Lower lobe of right lung (tissue), 2 donors: ENCODE data around the gene BARHL2. TPM values are rescaled to one million over a fixed set of nuclear protein-coding genes. Genes with fewer than 3 reads are reported as not detected.

Experiments used
- ATAC-seq, 2 donors: fragments of 200-7000 bp; cut with Tn5 transposase; one replicate each; pipeline ENCODE4 v1.9.1; 2020 to 2022; ENCODE audit warnings: mild to moderate bottlenecking in 2 of 2, moderate library complexity in 2 of 2
- DNase-seq: peaks from one replicate; pipeline ENCODE4 v3.0.0-alpha.2; 2020
- H3K27ac ChIP-seq: fragments of 200-600 bp; one replicate; pipeline ENCODE4 v1.8.0; 2022
- H3K27me3 ChIP-seq: fragments of 200-600 bp; one replicate; pipeline ENCODE4 v1.8.0; 2022; ENCODE audit warnings: low read depth
- H3K36me3 ChIP-seq: fragments of 200-600 bp; one replicate; pipeline ENCODE4 v1.8.0; 2022; ENCODE audit warnings: mild to moderate bottlenecking
- H3K4me1 ChIP-seq: fragments of 200-600 bp; one replicate; pipeline ENCODE4 v1.8.0; 2022
- H3K4me3 ChIP-seq: fragments of 200-600 bp; one replicate; pipeline ENCODE4 v1.8.0; 2022; ENCODE audit warnings: mild to moderate bottlenecking
- H3K9me3 ChIP-seq: fragments of 200-600 bp; one replicate; pipeline ENCODE4 v1.8.0; 2022
- CTCF ChIP-seq: fragments of 200-600 bp; IDR thresholded peaks from one replicate; pipeline ENCODE4 v1.8.0; 2022; ENCODE audit warnings: antibody characterized with exemption, mild to moderate bottlenecking
- intact Hi-C: fragments of 100-400 bp; cut with DNase I; formaldehyde crosslinking; loops from one replicate; pipeline ENCODE4 v1.11.0; 2022
- total RNA-seq: library from RNA; stranded (reverse); fragmentation: NEBNext Ultra II Directional; extraction: Animal tissue kit (Norgen Biotek cat#: 25700); gene quantifications from one replicate; pipeline ENCODE4 v1.2.1, GENCODE V29; 2021
- donor health status: DM: no; HTN: yes; CAD: no; lungs with severe emphysema.

BARHL2 gene
- total RNA-seq, 1 donor from 2014 or later, result not detected

GRCh38 chr1:90715309-90715708 is 1.8 kb downstream of the BARHL2 start:
- no peak for ATAC-seq
- peaks cover 9% of the 10 kb centered on the region for H3K4me1 ChIP-seq
- intact Hi-C loops, result no loop called here

GRCh38 chr1:90714521-90714951 is 2.6 kb downstream of the BARHL2 start:
- ATAC-seq (no peak), DNase-seq (no peak)
- H3K27ac ChIP-seq, result no peak overlapping the region
- no peaks in the 10 kb centered on the region for H3K9me3 ChIP-seq
- no peaks in the 10 kb centered on the region for H3K36me3 ChIP-seq
- intact Hi-C loops, result no loop called here
- no peak for TF ChIP-seq CTCF
- H3K4me1 ChIP-seq, result peaks cover 9% of the 10 kb centered on the region
- H3K27me3 ChIP-seq, result peaks cover 92% of the 10 kb centered on the region
- H3K4me3 ChIP-seq, result no peak overlapping the region

More at GRCh38 chr1:90715309-90715708, 1.8 kb downstream of the BARHL2 start:
- no peaks in the 10 kb centered on the region for H3K36me3 ChIP-seq
- no peak overlapping the region for H3K27ac ChIP-seq
- no peak for TF ChIP-seq CTCF
- H3K4me3 ChIP-seq, result no peak overlapping the region
- DNase-seq, result no peak
- H3K27me3 ChIP-seq, result peaks cover 92% of the 10 kb centered on the region
- H3K9me3 ChIP-seq, result no peaks in the 10 kb centered on the region

GRCh38 chr1:90713741-90714509 is 3.2 kb downstream of the BARHL2 start:
- Histone ChIP-seq H3K4me1 (peaks cover 7% of the 10 kb centered on the region), H3K27me3 (peaks cover 89% of the 10 kb centered on the region), H3K36me3 (no peaks in the 10 kb centered on the region), H3K9me3 (no peaks in the 10 kb centered on the region), H3K4me3 (no peak overlapping the region), H3K27ac (no peak overlapping the region)
- ATAC-seq (no peak), DNase-seq (no peak)
- intact Hi-C loops, result no loop called here
- no peak for TF ChIP-seq CTCF

GRCh38 chr1:90712915-90713730 is 4.0 kb downstream of the BARHL2 start:
- Histone ChIP-seq H3K9me3 (no peaks in the 10 kb centered on the region), H3K27ac (no peak overlapping the region), H3K4me3 (no peak overlapping the region), H3K36me3 (no peaks in the 10 kb centered on the region), H3K4me1 (peaks cover 1% of the 10 kb centered on the region), H3K27me3 (peaks cover 89% of the 10 kb centered on the region)
- no peak for TF ChIP-seq CTCF
- intact Hi-C loops, result no loop called here
- DNase-seq (no peak), ATAC-seq (no peak)

GRCh38 chr1:90712153-90712856 is 4.8 kb downstream of the BARHL2 start:
- Histone ChIP-seq H3K9me3 (no peaks in the 10 kb centered on the region), H3K27me3 (peaks cover 94% of the 10 kb centered on the region), H3K4me1 (peaks cover 2% of the 10 kb centered on the region), H3K36me3 (no peaks in the 10 kb centered on the region), H3K27ac (no peak overlapping the region), H3K4me3 (no peak overlapping the region)
- ATAC-seq, result no peak
- no peak for DNase-seq
- intact Hi-C loops, result no loop called here
- TF ChIP-seq CTCF, result no peak
